Embryonic facial prominence (tissue), 1 donor: ENCODE results near the gene HKDC1.
"Not testable (repeated sequence)": the region's sequence is repeated elsewhere in the genome, so short reads cannot be mapped to it uniquely, and the experiment has no call there.

ENCODE experiments used
- DNase-seq: peaks from one replicate; pipeline ENCODE4 v3.0.0-alpha.2; 2016; ENCODE audit errors: extremely low spot score

Gene HKDC1

DNA sequence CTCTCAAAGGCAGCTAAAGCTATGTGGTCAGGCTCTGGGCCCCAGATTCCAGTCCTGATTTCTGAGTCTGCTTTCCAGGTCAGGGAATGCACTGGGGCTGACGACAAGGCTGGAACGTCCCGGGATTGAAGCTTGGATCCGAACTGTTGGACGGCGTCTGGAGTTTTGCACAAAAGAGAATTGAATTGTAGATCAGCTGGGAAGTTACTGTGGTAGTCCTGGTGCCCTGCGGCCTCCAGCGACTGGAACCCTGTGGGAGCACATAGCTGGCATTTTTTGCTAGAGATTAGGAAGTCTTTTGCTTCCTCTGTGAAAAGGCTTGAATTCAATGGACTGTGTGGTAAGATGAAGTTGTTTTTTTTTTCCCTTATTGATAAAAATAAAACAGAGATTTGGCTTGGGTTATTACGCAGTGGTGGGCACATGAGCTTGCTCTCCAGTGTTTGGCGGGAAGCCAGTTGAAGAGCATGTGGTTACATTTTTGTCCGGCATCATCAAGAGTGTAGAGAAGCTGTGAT, 58.4 kb downstream of the HKDC1 start, which contains the start of gene HK1:
Gene HK1, plus strand, starts transcription at position 51 of the 518 bp plus-strand sequence.
- DNase-seq, result no peak

DNA sequence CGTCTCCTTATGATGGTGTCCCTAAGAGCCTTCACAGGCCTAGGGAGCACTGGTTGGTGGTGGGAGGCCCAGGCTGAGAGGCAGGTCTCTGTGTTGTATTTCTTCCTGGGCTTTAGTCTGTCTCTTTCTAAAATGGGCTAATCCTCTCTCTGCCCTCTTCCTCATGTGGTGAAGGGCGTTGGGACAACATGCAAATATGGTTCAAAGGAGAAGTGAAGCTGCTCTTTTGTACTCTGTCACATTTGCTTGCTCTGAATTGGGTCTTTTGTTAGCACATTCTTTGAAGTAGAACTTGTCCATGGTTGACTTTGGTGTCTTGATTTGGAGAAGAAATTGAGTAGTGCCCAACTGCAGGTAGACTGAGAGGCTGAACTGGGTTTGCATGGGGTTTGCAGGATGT, 59.0 kb downstream of the HKDC1 start:
- no peak for DNase-seq

DNA sequence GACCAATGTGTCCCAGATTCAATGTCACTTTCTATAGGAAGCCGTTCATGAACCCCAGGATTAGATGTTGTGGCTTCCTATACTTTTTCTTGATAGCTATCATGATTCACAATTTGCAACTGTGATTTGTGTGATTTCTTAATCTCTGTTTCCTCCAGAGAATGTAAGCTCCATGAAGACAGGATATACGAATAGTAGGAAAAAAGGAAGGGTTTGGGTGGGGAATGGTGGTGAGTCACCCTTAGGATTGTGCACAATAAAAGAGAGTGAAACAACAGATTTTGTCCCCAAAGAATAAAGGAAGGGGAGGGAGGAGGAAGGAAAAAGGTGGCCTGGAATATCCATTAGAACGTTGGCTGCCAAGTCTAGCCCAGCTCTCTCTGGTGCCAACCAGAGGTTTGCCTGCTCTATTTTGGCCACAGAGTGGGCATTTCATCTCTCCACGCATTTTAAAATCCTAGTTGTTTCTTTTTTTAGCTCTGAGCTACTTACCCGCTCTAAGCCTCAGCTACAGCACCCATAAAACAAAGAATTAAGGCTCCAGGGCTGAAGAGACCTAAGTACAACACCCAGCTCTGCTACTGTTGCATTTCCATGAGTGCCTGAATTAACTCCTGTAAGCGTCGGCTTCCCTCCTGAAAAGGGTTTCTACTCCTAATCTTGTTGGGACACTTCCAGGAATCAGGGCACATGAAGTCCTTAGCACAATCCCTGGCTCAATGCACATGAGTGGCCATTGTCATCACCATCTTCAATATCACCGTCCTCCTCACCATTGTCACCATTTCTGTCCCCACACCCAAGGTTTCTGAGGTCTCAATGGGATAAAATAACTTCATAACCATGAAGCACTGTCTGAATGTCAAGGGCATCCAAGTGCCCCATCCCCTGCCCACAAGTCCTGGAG, 61.6 kb downstream of the HKDC1 start:
- DNase-seq, result no peak

DNA sequence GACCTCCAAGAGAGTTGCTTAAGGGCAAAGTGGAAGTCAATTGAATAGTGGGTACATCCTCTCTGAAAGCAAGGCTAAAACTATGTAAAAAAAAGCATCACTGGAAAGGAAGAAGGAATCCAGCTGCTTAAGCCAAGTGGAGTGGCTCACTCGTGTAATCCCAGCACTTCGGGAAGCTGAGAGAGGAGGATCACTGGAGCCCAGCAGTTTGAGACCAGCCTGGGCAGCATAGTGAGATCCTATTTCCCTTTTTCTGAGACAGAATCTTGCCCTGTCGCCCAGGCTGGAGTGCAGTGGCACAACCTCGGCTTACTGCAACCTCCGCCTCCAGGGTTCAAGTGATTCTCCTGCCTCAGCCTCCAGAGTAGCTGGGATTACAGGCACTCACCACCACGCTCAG, 64.3 kb downstream of the HKDC1 start:
- not testable (repeated sequence) for DNase-seq

DNA sequence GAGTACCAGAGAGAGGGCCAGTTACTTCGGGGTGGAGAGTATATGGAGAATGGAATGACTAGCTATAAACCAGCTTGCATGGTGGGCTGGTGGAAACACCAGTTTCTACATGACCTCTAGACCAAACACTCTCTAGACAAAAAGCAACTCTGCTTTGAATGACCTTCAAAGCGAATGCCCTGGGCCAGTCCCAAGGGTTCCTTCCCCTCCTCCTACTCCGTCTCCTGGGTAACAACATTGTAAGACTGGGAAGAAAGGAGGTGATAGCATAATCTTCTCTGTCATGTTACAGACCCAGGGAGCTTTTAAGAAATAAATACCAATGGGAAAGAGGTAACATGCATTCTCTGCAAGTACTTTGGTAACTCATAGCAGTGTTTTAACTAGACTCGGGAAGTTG, 65.6 kb downstream of the HKDC1 start:
- DNase-seq, result no peak

DNA sequence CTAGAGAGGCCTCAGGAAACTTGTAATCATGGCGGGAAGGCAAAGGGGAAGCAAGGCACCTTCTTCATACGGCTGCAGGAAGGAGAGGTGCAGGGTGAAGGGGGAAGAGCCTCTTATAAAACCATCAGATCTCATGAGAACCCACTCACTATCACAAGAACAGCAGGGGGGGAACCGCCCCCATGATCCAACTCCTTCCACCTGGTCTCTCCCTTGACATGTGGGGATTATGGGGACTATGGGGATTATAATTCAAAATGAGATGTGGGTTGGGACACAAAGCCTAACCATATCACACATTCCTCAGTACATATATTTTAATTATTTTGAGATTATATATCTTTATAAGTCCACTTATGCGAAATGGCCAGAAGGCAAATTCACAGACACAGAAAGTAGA, 67.0 kb downstream of the HKDC1 start:
- no peak for DNase-seq

DNA sequence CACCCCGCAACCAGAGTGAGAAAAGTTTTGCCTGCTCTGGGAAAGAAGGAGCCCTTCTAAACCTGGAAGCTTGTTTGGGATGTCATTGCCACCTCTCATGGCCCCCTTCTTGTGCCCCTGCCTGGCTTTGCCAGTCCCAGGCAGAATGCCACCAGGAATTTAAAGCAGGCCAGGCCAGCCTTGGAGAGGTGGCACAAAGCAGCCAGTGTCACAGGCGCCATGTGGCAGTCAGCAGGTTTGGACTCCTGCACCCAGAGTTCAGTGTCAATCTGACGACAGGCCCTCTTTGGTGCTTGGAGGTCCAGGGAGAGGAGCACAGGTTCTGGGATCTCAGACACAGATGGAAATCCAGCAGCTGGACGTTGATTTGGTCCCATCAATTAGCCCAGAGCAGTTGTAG, 70.9 kb downstream of the HKDC1 start:
- no peak for DNase-seq

DNA sequence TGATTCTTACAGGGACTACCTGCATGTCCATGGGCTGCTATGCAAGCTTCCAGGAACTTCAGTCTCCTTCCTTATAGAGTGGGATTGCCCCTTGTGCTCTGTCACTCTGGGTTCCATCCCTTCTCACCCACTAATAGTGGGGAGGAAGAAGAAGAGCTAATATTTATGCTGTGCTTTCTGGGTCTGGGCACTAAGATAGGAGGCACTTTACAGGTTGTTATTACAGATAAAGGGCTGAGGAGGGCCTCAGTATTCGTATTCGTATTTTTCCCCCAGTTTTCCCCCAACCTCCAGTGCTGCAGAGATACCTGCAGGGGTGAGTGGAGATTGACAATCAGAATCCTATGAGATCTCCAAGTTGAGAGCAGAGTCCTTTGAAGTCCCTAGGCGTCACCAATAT, 72.3 kb downstream of the HKDC1 start:
- DNase-seq, result no peak

DNA sequence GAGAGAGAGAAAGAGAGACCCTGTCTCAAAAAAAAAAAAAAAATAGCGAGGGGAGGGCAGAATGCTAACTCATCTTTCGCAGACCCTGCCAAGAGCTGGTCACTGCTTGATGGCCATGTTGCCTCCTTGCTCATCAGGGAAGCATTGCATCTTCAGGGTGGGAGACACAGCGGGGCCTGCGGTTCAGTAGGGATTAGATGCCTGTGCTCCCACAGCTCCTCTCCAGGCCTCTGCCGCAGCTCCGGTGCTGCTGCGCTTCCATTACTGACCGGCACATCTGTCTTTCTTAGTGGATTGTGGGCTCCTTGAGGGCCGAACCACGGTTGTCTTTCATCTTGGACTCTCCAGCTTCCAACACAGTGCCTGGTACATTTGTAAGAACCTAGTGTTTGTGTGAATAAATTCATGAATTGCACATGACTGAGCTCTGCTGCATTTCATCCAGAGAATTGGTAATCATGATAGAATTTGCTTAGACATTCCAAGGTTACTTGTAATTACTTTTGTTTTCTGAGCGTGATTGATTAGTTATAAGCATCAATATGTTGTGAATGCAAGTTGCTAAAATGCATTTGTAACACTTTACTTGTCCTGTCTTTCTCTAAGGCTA, 75.0 kb downstream of the HKDC1 start:
- DNase-seq, result no peak

DNA sequence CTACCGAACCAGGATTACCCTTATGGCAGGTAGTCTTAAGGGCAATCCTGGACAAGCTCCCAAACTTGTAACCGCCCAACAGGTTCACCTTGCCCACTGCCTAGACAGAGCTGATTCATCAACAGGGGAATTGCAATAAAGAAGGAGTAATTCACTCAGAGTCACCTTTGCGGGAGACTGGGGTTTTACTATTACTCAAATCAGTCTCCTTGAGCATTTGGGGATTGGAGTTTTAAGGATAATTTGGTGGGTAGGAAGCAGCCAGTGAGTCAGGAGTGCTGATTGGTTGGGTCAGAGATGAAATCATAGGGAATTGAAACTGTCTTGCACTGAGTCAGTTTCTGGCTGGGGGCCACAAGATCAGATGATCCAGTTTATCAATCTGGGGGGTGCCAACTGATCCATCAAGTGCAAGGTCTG, 83.5 kb downstream of the HKDC1 start:
- no peak for DNase-seq

DNA sequence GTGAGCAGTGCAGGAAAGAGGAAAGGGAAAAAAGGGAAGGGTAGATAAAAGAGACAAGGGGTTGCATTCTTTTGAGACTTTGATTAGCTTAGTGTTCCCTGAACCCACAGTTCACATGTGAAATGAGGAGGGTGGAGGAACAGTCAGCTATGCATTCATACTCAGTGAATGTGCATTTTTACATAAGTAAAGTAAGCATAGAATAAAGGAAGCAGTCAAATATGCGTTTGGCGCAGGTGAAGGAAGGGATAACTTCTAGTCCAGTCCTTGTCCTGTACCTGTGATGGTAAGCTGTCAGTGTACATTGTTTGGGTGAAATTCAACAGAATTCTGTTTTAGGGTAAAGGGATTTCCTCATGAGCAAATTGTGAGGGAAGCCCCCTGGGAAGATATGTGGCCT, 86.3 kb downstream of the HKDC1 start:
- no peak for DNase-seq

DNA sequence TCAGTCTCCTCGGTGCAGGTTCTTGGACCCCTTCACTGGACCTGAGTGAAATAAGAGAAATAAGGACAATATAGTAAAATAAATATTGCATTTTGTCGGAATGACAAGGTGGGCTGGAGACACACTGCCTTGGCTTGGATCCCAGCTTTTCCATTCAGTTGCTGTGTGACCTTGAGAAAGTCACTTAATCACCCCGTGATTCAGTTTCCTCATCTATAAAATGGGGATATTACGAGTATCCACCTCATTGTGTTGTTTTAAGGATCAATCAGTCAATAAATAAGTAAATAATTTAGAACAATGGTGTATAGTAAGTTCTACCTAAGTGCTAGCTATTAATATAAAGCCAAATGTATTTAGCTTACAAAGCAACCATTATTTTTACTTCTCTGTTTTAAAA, 87.3 kb downstream of the HKDC1 start:
- DNase-seq, result no peak

DNA sequence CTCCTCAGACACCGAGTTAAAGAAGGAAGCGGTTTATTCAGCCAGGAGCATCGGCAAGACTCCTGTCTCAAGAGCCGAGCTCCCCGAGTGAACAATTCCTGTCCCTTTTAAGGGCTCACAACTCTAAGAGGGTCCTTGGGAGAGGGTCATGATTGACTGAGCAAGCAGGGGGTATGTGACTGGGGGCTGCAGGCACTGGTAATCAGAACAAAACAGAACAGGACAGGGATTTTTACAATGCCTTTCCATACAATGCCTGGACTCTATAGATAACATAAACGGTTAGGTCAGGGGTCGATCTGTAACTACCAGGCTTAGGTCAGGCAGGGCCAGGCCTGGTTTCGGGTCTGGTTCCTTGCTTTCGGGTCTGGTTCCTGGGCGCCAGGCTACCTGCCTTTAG, 88.2 kb downstream of the HKDC1 start:
- not testable (repeated sequence) for DNase-seq

DNA sequence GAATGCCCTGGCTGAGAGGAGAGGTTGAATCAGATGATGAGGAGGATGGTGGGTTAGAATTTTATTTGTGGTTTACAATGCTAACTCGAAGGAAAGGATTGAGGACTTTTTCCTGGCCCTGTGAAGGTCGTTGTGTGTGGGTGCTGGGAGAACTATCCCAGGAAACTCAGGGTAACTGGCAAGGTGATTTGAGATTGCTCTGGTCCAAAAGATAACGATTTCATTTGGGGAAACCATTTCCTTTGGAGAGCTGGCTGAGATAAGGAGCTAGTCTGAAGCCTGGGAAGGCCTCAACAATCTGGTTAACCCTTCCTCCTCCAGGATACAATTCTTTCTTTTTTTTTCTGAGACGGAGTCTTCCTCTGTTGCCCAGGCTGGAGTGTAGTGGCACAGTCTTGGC, 91.2 kb downstream of the HKDC1 start:
- DNase-seq, result no peak

DNA sequence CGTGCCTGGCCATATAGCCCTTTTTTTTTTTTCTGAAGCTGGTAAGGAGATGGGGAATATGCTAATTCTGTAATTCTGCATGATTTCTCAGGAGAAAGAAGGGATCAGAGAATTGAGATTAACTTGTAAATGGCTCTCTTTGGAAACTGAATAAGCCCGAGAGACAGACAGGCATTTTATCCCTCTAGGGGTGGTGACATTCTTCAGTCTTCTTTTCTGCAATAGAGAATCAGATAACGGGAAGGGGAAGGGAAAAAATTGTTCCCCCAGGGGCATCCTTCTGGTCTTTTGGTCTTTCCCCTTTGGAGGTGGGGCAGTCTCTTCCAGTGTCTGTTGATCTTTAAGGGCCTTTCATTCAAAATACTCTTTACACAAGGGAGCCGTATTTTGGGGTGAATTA, 92.4 kb downstream of the HKDC1 start:
- DNase-seq, result no peak

DNA sequence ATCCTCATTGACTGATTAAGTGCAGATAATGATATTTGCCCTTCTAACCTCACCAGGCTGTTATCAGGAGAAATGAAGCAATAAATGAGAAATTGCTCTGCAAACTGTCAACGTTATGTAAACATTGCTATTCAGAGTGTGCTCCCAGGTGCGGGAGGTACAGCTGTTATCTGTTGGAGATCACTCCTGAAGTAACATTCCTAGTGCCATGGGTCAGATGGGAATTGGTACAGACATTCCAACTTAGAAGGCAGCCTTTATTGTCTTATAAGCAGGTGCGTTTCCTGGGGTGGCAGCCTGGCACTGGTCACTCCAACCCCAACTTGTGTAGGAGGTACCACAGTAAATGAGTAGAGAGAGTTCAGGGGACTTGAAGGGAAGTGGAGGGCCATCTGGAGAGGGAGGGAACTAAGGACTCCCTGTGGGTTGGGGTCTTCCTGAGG, 95.0 kb downstream of the HKDC1 start:
- no peak for DNase-seq

DNA sequence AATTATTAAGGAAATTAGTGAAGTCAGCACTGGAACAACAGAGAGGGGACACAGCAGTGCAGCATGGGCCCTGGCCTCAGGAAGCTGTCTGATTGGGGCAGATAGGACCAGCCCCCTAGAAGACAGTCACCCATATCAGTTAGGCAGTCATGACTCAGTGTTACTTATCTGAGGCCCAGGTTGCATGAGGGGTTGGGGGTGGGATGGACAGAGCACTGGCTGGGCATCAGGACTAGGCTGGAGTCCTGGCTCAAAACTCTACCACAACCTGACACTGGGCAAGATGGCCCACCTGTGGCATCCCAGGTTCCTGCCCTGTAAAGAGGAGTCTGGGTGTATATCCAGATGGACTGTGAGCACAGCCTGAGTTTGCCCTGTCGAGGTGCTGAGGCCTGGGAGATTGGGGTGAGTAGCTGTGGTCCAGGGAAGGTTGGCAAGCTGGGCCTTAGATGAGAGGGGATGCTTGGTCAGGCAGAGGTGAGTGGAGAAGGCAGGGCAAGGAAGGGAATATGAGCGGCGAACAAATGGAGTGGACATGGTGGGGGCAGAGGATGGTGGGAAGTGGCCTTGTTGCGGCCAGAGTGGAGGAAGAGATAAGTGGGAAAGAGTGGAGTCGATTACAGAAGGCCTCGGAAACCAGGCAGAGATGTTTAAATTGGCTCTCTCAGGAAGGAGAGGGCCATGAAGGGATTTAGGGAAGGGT, 95.6 kb downstream of the HKDC1 start:
- no peak for DNase-seq

DNA sequence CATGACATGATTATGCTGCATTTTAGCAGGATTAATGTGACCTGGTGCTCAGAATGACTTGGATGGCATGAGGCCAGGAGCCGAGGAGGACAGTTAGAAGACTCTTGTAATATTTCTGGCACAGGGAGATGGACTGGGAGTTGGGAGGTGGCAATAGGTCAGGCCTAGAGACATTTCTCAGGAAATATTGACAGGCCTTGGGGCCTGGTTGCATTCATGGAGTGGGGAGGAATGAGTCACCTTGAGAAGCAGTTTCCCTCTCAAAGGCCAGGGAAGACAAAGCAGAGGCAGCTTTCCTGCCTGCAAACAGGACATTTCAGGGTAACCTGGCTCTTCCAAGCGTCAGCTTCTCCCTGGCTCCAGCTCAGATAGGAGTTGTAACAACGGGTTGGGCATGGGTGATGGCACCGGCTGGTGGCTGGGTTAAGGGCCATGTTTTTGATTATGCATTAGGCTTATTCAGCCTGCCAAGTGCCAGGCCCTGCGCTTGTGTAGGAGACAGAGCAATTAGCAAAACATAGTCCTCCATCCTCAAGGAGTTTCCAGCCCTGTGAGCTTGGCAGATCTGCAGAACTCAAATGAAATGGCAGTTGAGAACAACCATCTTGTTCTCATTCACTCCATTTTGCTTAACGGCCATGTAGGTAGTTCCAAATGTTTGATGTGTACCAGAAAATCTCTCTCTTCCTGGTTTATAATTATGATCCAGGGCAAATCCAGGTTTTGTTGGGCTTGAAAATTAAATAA, 96.4 kb downstream of the HKDC1 start:
- DNase-seq, result no peak
